B cell (primary cell): Measurements from ENCODE around the gene MAPKAPK3. TPM values are rescaled to one million over a fixed set of nuclear protein-coding genes. Genes with fewer than 3 reads are reported as not detected.

Experiments used
- ATAC-seq: fragments of 200-7000 bp; cut with Tn5 transposase; one replicate; pipeline ENCODE4 v1.10.0; 2021; ENCODE audit warnings: low read depth, mild to moderate bottlenecking, moderate number of reproducible peaks, moderate library complexity
- CTCF ChIA-PET: fragments of 350-600 bp; sonication (Branson Sonifier 250); formaldehyde crosslinking; loops from one replicate; lab custom pipeline; 2021; ENCODE audit warnings: antibody characterized with exemption, inconsistent platforms; lab: Charles Lee
- POLR2A ChIA-PET: fragments of 350-600 bp; sonication (Branson Sonifier 250); formaldehyde crosslinking; loops from one replicate; lab custom pipeline; 2021; ENCODE audit warnings: antibody characterized with exemption; lab: Charles Lee
- DNase-seq: peaks from one replicate; pipeline ENCODE4 v3.0.0; 2013
- H2AFZ ChIP-seq: 2 replicates; pipeline ENCODE4 v1.6.1; 2012; ENCODE audit warnings: mild to moderate bottlenecking, low read depth, low read length; ENCODE audit not compliant: insufficient read depth, poor library complexity, severe bottlenecking
- H3K27ac ChIP-seq, 2 donors: 1 replicate in 1 of 2; 2 replicates in 1 of 2; pipeline ENCODE4 v1.5.1; 2012 to 2013; ENCODE audit warnings: low read length in 2 of 2, mild to moderate bottlenecking in 2 of 2, moderate library complexity in 1 of 2
- H3K27me3 ChIP-seq, 4 experiments: fragments of 200-600 bp in 1 of 4; sonication (generic) in 1 of 4; replicated peaks in 1 of 4; 1 replicate in 2 of 4; 2 replicates in 2 of 4; pipeline versions ENCODE4 v1.6.1 to v1.7.0; 2013 to 2016; ENCODE audit warnings: low read length in 3 of 4, mild to moderate bottlenecking in 2 of 4, mixed read lengths in 1 of 4, moderate library complexity in 1 of 4; ENCODE audit not compliant: insufficient read depth in 4 of 4, control insufficient read depth in 3 of 4; ENCODE audit errors: control extremely low read depth in 1 of 4
- H3K36me3 ChIP-seq, 2 experiments: replicated peaks in 1 of 2; 1 replicate in 1 of 2; 2 replicates in 1 of 2; pipeline versions ENCODE4 v1.6.1 to v1.7.1; 2013; ENCODE audit warnings: low read length in 1 of 2; ENCODE audit not compliant: insufficient read depth in 2 of 2, control insufficient read depth in 1 of 2; ENCODE audit errors: control extremely low read depth in 1 of 2, extremely low read depth in 1 of 2
- H3K4me1 ChIP-seq, 2 donors: fragments of 200-600 bp in 1 of 2; sonication (generic) in 1 of 2; 1 replicate in 1 of 2; 2 replicates in 1 of 2; pipeline versions ENCODE4 v1.5.1 to v1.6.1; 2013 to 2017; ENCODE audit warnings: low read length in 2 of 2; ENCODE audit not compliant: control insufficient read depth in 2 of 2, insufficient read depth in 2 of 2
- H3K4me2 ChIP-seq: replicated peaks from 2 replicates; pipeline ENCODE3; 2012; ENCODE audit warnings: mild to moderate bottlenecking, low read depth, low read length; ENCODE audit not compliant: poor library complexity, severe bottlenecking
- H3K4me3 ChIP-seq, 5 experiments: fragments of 200-600 bp in 1 of 5; sonication (generic) in 1 of 5; 1 replicate in 3 of 5; 2 replicates in 2 of 5; pipeline versions ENCODE4 v1.5.1 to v1.7.0; 2011 to 2016; ENCODE audit warnings: low read length in 4 of 5, mild to moderate bottlenecking in 4 of 5, low read depth in 2 of 5, control low read depth in 1 of 5, moderate library complexity in 1 of 5; ENCODE audit not compliant: insufficient read depth in 1 of 5; ENCODE audit errors: control extremely low read depth in 1 of 5, extremely low read depth in 1 of 5
- H3K79me2 ChIP-seq: fragments of 200-600 bp; sonication (generic); one replicate; pipeline ENCODE4 v1.6.0; 2016; ENCODE audit warnings: low read length; ENCODE audit not compliant: control insufficient read depth, insufficient read depth
- H3K9ac ChIP-seq: fragments of 200-600 bp; sonication (generic); 2 replicates; pipeline ENCODE4 v1.6.1; 2017; ENCODE audit warnings: mild to moderate bottlenecking, low read length, moderate library complexity
- H3K9me3 ChIP-seq, 3 donors: one replicate each; pipeline versions ENCODE4 v1.6.1 to v1.7.1; 2013; ENCODE audit warnings: low read length in 2 of 3; ENCODE audit not compliant: control insufficient read depth in 2 of 3, insufficient read depth in 1 of 3; ENCODE audit errors: control extremely low read depth in 1 of 3
- H4K20me1 ChIP-seq: 2 replicates; pipeline ENCODE4 v1.6.0; 2012; ENCODE audit warnings: mild to moderate bottlenecking, low read length; ENCODE audit not compliant: insufficient read depth, control insufficient read depth, poor library complexity, severe bottlenecking
- H3K27ac Mint-ChIP-seq: one replicate; pipeline ENCODE4 v1.8.0; 2021; ENCODE audit warnings: mixed read lengths
- H3K27me3 Mint-ChIP-seq: one replicate; pipeline ENCODE4 v1.8.0; 2021; ENCODE audit warnings: mixed read lengths
- H3K4me1 Mint-ChIP-seq: one replicate; pipeline ENCODE4 v1.8.0; 2021; ENCODE audit warnings: mixed read lengths
- H3K4me3 Mint-ChIP-seq: one replicate; pipeline ENCODE4 v1.8.0; 2021; ENCODE audit warnings: mixed read lengths
- H3K9me3 Mint-ChIP-seq: one replicate; pipeline ENCODE4 v1.8.0; 2022; ENCODE audit warnings: mixed read lengths; ENCODE audit not compliant: insufficient read depth
- EZH2 ChIP-seq: IDR thresholded peaks from 2 replicates; pipeline ENCODE4 v1.6.1; 2012; ENCODE audit warnings: borderline replicate concordance, low read depth, mild to moderate bottlenecking, moderate library complexity, low read length; ENCODE audit not compliant: insufficient read depth, poor library complexity, severe bottlenecking
- WGBS: methylation state at CpG from one replicate; pipeline ENCODE4 v1.1.5; 2013; ENCODE audit warnings: missing lambda C conversion rate; ENCODE audit not compliant: insufficient coverage; 5-methylcytosine and 5-hydroxymethylcytosine counted together
- intact Hi-C: fragments of 100-400 bp; cut with micrococcal nuclease; formaldehyde crosslinking; loops from one replicate; pipeline ENCODE4 v1.10.0; 2022
- polyA plus RNA-seq: library from polyadenylated mRNA; depleted of rRNA; stranded (reverse); fragments of >200 nt; gene quantifications from 2 replicates; pipeline ENCODE4 v1.2.3, GENCODE V29; 2012
- total RNA-seq, 2 donors: library from RNA; stranded (reverse); fragments of 120-200 nt in 1 of 2; gene quantifications; 1 replicate in 1 of 2; 2 replicates in 1 of 2; pipeline versions ENCODE4 v1.2.3 to v1.2.4, GENCODE V29; 2013 to 2022
- TF ChIP-seq, protein P1 (sequence below): fragments of 200-600 bp; IDR thresholded peaks from one replicate; pipeline ENCODE4 v1.8.0; 2022; ENCODE audit warnings: antibody characterized with exemption, mild to moderate bottlenecking

MAPKAPK3 gene
- total and polyA plus RNA-seq, 2 donors (not counting 1 experiment from before 2014, with no cell fraction given) = 17.8 to 18.8 TPM

DNA sequence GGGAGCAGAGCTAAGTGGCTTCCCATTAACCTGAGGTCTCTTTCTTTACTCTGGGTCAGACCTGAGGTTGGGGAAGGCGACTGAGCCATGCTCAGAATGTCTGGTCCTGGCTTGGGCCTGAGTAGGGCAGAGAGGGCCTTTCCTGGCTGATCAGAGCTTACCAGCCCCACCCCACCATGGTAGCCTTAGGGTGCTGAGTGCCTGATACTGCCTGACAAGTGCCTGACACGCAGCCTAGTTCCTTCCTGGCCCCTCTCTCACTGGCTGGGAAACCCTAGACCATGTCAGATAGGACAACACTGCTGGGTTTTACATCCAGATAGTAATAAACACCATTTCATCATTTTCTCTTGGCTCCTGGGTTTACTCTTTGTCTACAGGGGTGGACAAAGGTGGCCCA, 32.0 kb downstream of the MAPKAPK3 start:
- Mint-ChIP-seq H3K27ac (no peak overlapping the region), H3K27me3 (no peaks in the 10 kb centered on the region), H3K4me1 (no peaks in the 10 kb centered on the region), H3K4me3 (no peak overlapping the region), H3K9me3 (no peaks in the 10 kb centered on the region)
- H3K27me3 ChIP-seq = no peaks in the 10 kb centered on the region
- H3K9ac ChIP-seq = no peak overlapping the region
- H3K27ac ChIP-seq = no peak overlapping the region
- POLR2A ChIA-PET = no interaction called here
- no peak overlapping the region for H2AFZ ChIP-seq
- WGBS = 88% methylated on average over 1 of the region's 2 CpGs
- CTCF ChIA-PET = interaction anchor here (1.5 to 11.8 kb wide), 2 partner anchors 31 to 58 kb away, joined by 5 to 224 read pairs; partner anchors contain the start of genes CISH and MAPKAPK3
- DNase-seq (no peak), ATAC-seq (no peak)
- TF ChIP-seq EZH2 = no peak
- TF ChIP-seq, protein P1, sequence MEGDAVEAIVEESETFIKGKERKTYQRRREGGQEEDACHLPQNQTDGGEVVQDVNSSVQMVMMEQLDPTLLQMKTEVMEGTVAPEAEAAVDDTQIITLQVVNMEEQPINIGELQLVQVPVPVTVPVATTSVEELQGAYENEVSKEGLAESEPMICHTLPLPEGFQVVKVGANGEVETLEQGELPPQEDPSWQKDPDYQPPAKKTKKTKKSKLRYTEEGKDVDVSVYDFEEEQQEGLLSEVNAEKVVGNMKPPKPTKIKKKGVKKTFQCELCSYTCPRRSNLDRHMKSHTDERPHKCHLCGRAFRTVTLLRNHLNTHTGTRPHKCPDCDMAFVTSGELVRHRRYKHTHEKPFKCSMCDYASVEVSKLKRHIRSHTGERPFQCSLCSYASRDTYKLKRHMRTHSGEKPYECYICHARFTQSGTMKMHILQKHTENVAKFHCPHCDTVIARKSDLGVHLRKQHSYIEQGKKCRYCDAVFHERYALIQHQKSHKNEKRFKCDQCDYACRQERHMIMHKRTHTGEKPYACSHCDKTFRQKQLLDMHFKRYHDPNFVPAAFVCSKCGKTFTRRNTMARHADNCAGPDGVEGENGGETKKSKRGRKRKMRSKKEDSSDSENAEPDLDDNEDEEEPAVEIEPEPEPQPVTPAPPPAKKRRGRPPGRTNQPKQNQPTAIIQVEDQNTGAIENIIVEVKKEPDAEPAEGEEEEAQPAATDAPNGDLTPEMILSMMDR = no peak
- H3K9me3 ChIP-seq = no peaks in the 10 kb centered on the region
- H3K4me1 ChIP-seq = no peaks in the 10 kb centered on the region
- no peak overlapping the region for H3K4me3 ChIP-seq
- intact Hi-C loops = no loop called here
- H3K4me2 ChIP-seq = no peak overlapping the region
- no peaks in the 10 kb centered on the region for H4K20me1 ChIP-seq
- H3K36me3 ChIP-seq = peaks cover 0 to 27% of the 10 kb centered on the region in 2 experiments
- no peaks in the 10 kb centered on the region for H3K79me2 ChIP-seq

DNA sequence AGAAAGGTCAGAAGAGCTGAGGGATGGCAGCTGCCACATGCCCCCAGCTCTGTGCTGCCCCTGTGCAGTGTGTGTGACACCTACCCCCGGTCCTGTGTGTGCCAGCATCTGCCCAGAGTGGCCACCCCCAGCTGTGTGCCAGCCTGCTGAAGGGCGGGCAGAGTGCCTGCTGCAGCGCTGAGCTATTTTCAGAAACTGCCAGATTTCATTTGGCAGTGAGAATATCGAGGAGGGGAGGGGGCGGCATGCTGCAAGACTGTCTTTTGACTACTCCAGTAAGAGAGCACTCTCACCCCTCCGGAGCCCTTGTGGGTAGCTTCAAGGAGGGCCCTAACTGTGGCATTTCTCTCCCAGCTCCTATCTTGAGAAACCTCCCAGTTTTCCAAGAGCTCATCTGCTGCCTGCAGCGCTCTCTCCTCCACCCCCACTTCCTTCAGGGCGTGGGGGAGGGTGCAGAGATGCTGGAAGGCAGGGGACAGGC, 32.5 kb downstream of the MAPKAPK3 start:
- no peak for ATAC-seq
- no peak overlapping the region for H3K27ac ChIP-seq
- no peak overlapping the region for H3K4me2 ChIP-seq
- ChIA-PET POLR2A (no interaction called here), CTCF (interaction anchor here (1.5 to 11.8 kb wide), 2 partner anchors 31 to 59 kb away, joined by 5 to 224 read pairs; partner anchors contain the start of genes CISH and MAPKAPK3)
- H3K4me3 ChIP-seq = no peak overlapping the region
- H3K4me3 Mint-ChIP-seq = no peak overlapping the region
- H2AFZ ChIP-seq = no peak overlapping the region
- no peak overlapping the region for H3K27ac Mint-ChIP-seq
- WGBS = 79% methylated on average over 6 of the region's 8 CpGs
- intact Hi-C loops = no loop called here
- H3K27me3 ChIP-seq = no peaks in the 10 kb centered on the region
- TF ChIP-seq, protein P1 = no peak
- TF ChIP-seq EZH2 = no peak
- H3K9me3 Mint-ChIP-seq = no peaks in the 10 kb centered on the region
- no peaks in the 10 kb centered on the region for H3K27me3 Mint-ChIP-seq
- peaks cover 0 to 26% of the 10 kb centered on the region in 2 experiments for H3K36me3 ChIP-seq
- no peaks in the 10 kb centered on the region for H3K4me1 Mint-ChIP-seq
- H3K9me3 ChIP-seq = no peaks in the 10 kb centered on the region
- no peaks in the 10 kb centered on the region for H3K79me2 ChIP-seq
- H4K20me1 ChIP-seq = no peaks in the 10 kb centered on the region
- no peak overlapping the region for H3K9ac ChIP-seq
- no peaks in the 10 kb centered on the region for H3K4me1 ChIP-seq
- no peak for DNase-seq
